Bone marrow (tissue), 2 donors: Measurements from ENCODE around the gene TSR1.
"Not testable (repeated sequence)": the region's sequence is repeated elsewhere in the genome, so short reads cannot be mapped to it uniquely, and the experiment has no call there.

Experiments
- DNase-seq, 2 donors: peaks; one replicate each; lab custom pipeline; 2025; lab: John Stamatoyannopoulos, UW

The TSR1 gene

DNA sequence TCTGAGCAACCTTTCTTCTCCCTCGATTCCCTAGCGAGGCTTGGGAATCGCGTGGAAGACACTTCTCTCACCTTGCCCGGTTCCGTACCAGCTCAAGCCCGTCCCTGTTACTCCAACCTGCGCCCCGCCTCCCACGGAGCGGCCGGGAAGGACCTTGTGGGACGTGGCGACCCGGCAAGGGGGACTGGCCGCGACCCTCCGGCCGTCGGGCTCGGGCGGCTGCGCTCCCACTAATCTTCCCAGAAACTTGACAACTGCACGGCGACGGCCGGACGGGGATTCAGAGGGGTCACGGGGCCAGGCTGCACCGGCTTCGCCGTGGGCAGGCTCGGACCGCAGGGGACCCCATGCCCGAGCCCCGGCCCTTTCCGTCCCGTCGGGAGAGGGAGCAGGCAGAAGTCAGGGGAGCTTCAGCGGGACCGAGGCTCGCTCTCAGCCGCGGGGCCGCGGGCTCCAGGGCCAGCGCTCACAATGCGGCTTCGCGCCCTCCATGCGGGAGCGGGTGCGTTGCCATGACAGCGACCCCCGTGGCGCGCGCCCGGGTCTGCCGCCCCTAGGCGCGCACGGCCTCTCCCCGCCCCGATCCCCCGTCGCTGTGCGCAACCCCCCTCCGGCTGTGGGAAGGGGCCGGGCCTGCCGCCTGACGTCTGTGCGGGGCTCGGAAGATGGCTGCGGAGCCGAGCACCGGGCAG lies 741 bp upstream of the TSR1 start, which contains the start of gene SGSM2:
TSS of gene SGSM2 (plus strand) at position 650 of the 692 bp plus-strand sequence. CDS start 188 bp downstream, outside the sequence.
- peak in 1 of 2 donors; percentile 18 for DNase-seq

- DNase-seq: no peak
Observed at GRCh38 chr17:2335726-2336214, 487 bp downstream of the TSR1 start.

GRCh38 chr17:2331303-2331702 lies 5.0 kb downstream of the TSR1 start:
- DNase-seq: no peak

DNA sequence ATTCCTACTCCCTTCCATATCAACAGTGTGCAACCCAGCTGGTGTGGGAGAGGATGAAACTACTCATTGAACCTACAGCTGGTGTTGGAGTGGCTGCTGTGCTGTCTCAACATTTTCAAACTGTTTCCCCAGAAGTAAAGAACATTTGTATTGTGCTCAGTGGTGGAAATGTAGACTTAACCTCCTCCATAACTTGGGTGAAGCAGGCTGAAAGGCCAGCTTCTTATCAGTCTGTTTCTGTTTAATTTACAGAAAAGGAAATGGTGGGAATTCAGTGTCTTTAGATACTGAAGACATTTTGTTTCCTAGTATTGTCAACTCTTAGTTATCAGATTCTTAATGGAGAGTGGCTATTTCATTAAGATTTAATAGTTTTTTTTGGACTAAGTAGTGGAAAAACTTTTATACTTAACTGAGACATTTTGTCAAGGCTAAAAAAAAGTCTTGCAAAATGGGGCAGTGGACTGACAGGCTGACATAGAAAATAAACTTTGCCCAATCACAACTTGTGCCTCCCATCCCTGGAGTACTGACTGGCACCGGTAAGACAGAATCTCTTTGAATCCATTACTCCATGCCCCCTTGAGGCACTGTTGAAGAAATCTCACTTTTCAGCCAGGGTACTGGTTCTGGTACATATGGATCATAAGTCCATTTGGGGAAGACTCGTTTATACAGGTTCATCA lies 12.5 kb downstream of the TSR1 start:
- DNase-seq: no peak

- no peak for DNase-seq
Observed at GRCh38 chr17:2321399-2321798, 14.9 kb downstream of the TSR1 start.

- DNase-seq: no peak
Observed at GRCh38 chr17:2319051-2319450, 17.2 kb downstream of the TSR1 start.

DNA sequence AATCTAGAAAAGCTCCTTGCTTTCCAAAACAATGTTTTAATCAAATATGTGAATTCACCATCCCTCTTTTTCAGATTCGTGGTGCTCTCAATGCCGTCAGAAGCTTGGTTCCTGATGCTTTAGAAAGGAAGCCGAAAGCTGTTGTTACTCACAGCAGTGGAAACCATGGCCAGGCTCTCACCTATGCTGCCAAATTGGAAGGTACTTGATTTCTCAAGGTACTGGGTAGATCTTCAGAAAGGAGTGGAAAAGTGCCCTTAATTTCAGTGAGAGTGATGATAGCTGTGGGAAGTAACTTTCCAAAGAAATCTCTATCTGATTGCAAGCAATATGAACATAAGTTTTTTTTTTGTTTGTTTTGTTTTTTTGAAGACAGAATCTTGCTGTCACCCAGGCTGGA lies 18.5 kb downstream of the TSR1 start:
- DNase-seq: no peak

GRCh38 chr17:2316916-2317205 lies 19.4 kb downstream of the TSR1 start:
- not testable (repeated sequence) for DNase-seq

DNA sequence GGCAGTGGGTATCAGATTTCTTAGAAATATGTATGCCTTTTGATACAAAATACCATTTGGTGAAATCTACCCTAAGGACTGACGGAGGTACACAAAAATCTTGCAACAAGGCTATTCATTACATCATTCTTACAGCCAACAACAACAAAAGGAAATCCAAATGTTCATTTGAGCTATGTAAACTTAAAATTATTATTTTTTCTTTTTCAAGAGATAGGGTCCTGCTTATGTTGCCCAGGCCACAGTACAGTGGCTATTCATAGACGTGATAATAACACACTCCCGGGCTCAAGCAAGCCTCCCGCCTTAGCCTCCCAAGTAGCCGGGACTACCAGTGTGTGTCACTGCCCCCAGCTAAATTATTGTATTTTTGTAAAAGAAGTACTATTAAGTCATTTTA lies 23.5 kb downstream of the TSR1 start:
- no peak for DNase-seq

DNA sequence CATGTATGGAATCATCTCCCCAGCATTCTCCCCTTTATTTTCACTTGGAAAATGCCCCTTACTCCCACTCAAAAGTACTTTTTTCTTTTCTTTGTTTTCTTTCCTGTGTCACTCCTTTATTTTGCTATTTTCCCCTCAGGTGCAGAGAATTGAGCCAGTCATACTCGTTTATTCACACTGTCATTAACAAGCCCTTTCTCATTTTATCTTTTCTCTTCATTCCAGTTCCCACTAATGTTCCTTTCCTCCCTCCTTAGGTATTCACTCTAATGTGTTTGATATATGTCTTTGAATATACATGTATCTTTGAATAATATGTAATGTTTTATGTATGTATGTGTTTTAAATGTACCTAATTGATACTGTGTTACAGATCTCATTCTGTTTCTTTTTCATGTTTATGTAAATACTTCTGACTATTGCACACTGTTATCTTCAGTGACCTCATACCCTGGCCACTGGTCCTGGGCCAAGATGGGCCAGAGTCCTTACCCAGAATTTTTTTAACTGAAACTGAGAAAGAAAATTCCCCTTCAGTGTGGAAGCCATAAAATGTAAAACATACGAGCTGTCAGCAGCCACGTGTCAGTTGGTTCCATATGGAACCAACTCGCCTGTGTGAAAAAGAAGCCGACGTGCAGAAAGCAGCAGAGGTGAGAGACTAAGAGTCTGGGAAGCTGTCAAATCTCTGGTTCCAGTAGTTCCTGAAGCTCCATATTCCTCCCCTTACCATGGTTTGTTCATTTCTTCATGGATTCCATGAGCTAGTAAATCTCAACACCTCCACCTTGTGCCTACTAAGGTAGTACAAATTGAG lies 26.7 kb downstream of the TSR1 start:
- DNase-seq: no peak

DNA sequence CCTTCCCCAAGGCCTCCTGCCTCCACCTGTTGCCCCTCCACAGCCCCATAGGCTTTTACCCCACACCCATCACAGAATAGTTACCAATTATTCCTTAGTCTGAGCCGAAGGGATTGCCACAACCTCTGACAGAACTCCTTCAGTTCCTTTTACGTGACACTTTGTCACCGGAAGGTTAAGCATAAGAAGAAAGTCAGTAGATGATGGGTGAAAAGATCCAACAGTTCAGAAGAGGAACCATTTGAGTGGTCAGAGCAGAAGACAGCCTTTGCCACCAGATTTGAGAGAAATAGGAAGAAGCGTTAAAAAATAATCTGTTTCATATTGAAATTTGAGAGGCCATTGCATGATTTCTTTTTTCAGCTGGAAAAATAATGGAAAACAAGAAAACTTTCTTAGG lies 31.3 kb downstream of the TSR1 start:
- DNase-seq: no peak

GRCh38 chr17:2303204-2304188 lies 32.8 kb downstream of the TSR1 start, which contains the start of the genes SMG6 and SRR:
SMG6 (minus strand) TSS chr17:2303785; CDS start chr17:2303720, 65 bp downstream.
SRR (plus strand) TSS chr17:2303950; CDS start chr17:2315561, 11,611 bp downstream.
- DNase-seq: peak; percentile 75 to 83

DNA sequence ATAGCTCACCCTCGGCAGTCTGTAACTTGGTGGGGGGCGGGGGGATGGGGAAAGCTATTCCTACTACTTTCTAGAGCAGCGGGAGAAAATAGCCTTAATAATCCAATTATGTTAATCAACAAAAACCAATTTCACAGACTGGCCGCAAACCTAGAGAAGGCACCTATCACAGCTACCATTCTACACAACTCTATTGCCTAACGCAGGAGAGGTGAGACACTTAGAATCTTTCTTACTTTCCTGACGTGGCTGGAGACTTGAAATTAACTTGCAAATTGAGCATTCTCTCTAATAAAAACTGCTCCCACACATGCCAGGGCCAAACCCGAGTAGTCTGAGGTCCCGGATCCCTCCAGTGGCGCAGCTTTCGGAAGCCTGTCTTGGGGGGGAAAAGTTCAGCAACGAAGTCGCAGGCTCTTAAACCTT lies 33.5 kb downstream of the TSR1 start:
- no peak for DNase-seq

DNA sequence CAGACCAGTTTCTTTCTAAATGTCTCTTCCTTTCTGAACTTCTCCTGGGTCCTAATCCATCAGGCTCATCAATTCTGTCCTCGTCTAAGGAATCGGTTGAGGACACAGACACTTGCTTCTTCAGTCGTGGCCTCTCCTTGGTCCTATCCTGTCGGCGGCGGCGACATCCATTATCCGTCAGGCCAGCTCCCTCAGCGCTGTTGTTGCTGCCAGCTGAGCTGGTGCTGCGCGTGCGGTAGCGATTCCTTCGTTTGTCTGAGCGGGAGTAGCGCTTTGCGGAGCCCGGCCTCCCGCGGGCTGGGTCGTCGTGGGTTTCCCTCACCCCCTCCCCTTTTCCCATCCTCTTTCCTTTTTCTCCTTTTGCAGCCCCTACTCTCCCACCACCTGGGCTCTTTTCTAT lies 36.5 kb downstream of the TSR1 start:
- no peak for DNase-seq

- DNase-seq: no peak
Observed at GRCh38 chr17:2299136-2299535, 37.1 kb downstream of the TSR1 start.

GRCh38 chr17:2297023-2297422 lies 39.2 kb downstream of the TSR1 start:
- no peak for DNase-seq

GRCh38 chr17:2295575-2295974 lies 40.7 kb downstream of the TSR1 start:
- no peak for DNase-seq

DNA sequence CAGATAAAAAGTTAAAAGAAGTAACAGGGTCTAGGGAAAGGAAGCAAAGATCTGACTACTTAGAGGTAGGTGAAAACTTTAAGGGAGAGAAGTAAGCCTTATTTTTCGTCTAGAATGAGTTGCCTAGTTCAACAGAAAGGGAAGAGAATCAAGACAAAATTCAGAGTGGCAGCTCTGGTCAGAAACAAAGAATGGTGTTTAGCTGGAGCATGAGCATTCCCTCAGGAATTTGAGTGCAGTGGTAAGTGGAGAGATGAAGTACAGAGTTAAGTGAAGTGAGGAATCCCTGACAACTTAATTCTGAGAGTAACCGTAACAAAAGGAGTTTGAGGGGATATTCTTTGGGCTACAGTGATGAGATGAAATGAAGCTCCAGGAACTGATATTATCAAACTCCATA lies 44.2 kb downstream of the TSR1 start:
- no peak for DNase-seq

- DNase-seq: no peak
Observed at GRCh38 chr17:2289878-2290478, 46.3 kb downstream of the TSR1 start.

DNA sequence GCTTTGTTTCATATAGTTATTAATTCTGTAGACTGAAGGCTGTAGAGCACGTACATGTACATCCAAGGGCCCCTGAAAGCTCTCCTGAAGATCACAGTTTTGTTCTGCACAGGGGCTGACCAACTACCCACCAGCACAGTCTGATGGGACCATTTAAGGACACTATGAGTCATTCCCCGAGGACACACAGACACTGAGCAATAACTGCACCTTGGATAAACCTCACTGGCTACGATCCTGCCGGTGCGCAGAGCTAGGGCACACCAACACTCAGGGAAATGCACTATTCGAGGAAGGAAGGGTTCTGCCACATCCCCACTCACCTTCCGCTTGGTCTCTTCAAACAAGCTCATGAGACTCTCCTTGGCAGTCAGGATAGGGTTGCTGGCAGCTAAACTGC lies 53.0 kb downstream of the TSR1 start:
- no peak for DNase-seq

GRCh38 chr17:2282297-2282873 lies 53.9 kb downstream of the TSR1 start:
- DNase-seq: peak in 1 of 2 donors; percentile 87
